Fibroblast of lung (primary cell): Measurements from ENCODE around the gene SLC24A4.

Source experiments
- CTCF ChIP-seq, 2 donors: IDR thresholded peaks in 1 of 2; conservative IDR thresholded peaks in 1 of 2; 1 replicate in 1 of 2; 2 replicates in 1 of 2; pipeline ENCODE4 v1.5.1; 2011 to 2012; ENCODE audit warnings: low read length in 2 of 2, control low read depth in 1 of 2, inconsistent platforms in 1 of 2, low read depth in 1 of 2, mild to moderate bottlenecking in 1 of 2
- EZH2 ChIP-seq: IDR thresholded peaks from 2 replicates; pipeline ENCODE4 v1.5.1; 2012; ENCODE audit warnings: low read length, control low read depth, mild to moderate bottlenecking; ENCODE audit errors: missing control alignments

DNA sequence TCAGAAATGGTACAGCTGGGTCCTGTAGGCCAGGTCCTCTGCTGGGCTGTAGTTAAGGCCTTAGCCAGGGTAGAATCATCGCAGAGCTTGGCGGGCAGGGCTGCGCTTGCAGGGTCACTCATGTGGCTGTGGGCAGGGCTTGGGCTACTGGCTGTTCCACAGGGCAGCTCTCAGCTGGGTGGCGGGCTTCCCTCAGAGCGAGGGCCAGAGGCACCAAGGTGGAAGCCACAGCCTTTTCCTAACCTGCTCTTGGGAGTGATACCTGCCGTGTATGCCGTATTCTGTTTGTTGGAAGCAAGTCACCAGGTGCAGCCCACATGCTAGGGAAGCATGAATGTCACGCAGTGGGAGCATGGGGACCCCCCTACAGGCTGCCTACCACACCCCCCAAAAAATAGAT lies 120.8 kb downstream of the SLC24A4 start:
- TF ChIP-seq CTCF (conservative IDR thresholded peaks at IDR 0.05 in 1 of 2, IDR thresholded peaks at IDR 0.05 in 1 of 2; ENCODE audit: low read depth in 1 of 2, low read length in 2 of 2) (no peak), EZH2 (no peak)
